Activated naive CD8-positive, alpha-beta T cell treated with anti-CD3 and anti-CD28 coated beads, Interleukin-2, amount 10 ng/mL, durations not matched to agents 7 days and 5 days (primary cell): ENCODE results near the gene CDK15. TPM values are rescaled to one million over a fixed set of nuclear protein-coding genes. Genes with fewer than 3 reads are reported as not detected.

Experiments
- ATAC-seq: fragments of 150-1000 bp; cut with Tn5 transposase; one replicate; pipeline ENCODE4 v1.10.0; 2021; ENCODE audit warnings: low read depth, moderate library complexity
- POLR2A ChIA-PET: fragments of 350-600 bp; sonication (Branson Sonifier 250); formaldehyde crosslinking; loops from one replicate; lab custom pipeline; 2021; ENCODE audit warnings: antibody characterized with exemption; lab: Charles Lee
- DNase-seq: peaks from one replicate; pipeline ENCODE4 v3.0.0; 2021
- H3K27ac Mint-ChIP-seq: one replicate; pipeline ENCODE4 v1.8.0; 2022; ENCODE audit warnings: mild to moderate bottlenecking, mixed read lengths
- H3K27me3 Mint-ChIP-seq: one replicate; pipeline ENCODE4 v1.8.0; 2022; ENCODE audit warnings: mild to moderate bottlenecking, moderate library complexity, mixed read lengths
- H3K36me3 Mint-ChIP-seq: one replicate; pipeline ENCODE4 v1.8.0; 2021; ENCODE audit warnings: mild to moderate bottlenecking, mixed read lengths
- H3K4me1 Mint-ChIP-seq: one replicate; pipeline ENCODE4 v1.8.0; 2021; ENCODE audit warnings: mixed read lengths
- H3K4me3 Mint-ChIP-seq: one replicate; pipeline ENCODE4 v1.8.0; 2022; ENCODE audit warnings: mild to moderate bottlenecking, moderate library complexity, mixed read lengths
- H3K9me3 Mint-ChIP-seq: one replicate; pipeline ENCODE4 v1.8.0; 2021; ENCODE audit warnings: mixed read lengths
- total RNA-seq, 2 experiments: library from RNA; stranded (reverse); gene quantifications; one replicate each; pipeline ENCODE4 v1.2.3, GENCODE V29; 2021

The CDK15 gene
- total RNA-seq, 2 experiments from 2014 or later: not detected

DNA sequence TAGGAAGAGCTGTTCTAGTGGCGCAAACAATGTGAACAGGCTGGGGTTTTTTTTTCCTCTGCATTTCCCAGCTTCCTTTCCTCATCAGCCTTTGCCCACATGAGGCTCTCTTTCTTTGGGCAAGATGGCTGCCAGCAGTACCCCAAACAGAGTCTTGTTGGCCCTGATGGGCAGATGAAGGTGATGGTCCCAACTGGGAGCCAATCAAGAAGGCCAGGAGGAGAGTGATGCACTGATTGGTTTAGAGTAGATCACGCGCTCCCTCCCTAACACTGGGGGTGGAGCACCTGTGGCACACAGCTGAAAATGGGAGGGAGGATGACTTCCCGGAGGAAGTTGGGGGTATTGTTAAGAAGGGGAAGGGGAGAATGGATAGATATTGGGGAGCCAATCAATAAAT, 131.0 kb downstream of the CDK15 start:
- ATAC-seq (no peak), DNase-seq (no peak)
- no peak overlapping the region for H3K4me3 Mint-ChIP-seq
- POLR2A ChIA-PET: no interaction called here
- H3K4me1 Mint-ChIP-seq: no peaks in the 10 kb centered on the region
- H3K27me3 Mint-ChIP-seq: peaks cover 8% of the 10 kb centered on the region
- no peak overlapping the region for H3K27ac Mint-ChIP-seq
- no peaks in the 10 kb centered on the region for H3K9me3 Mint-ChIP-seq
- no peaks in the 10 kb centered on the region for H3K36me3 Mint-ChIP-seq

DNA sequence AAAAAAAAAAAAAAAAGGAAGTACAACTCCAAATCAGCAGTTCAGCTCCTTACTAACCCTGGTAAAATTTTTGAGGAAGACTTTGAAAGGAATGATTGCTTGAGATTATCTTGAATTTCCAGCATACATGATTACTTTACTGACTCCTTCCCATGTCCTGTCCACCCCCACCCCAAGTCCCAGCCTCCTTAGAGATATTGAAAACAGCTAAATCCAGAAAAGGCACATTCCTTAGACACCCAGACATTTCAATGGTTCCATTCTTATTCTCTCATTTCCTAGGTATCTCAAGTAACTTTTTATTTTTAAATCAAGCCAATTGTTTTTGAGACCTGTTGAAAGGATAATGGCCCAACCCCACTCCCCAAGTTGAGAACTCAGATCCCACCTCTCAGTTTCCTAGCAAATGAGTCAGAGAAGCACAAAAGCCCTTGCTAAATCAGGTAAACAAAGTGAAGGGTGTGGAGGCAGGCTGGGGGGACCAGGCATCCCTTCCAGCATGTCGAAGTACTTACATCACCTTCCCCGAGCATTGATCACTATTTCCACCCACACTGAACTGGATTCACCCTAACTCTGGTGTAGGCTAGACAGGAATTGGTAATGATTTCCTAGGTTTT, 131.9 kb downstream of the CDK15 start:
- H3K4me3 Mint-ChIP-seq: no peak overlapping the region
- no peak for DNase-seq
- no peak overlapping the region for H3K27ac Mint-ChIP-seq
- H3K9me3 Mint-ChIP-seq: no peaks in the 10 kb centered on the region
- POLR2A ChIA-PET: no interaction called here
- no peaks in the 10 kb centered on the region for H3K36me3 Mint-ChIP-seq
- no peak for ATAC-seq
- peaks cover 11% of the 10 kb centered on the region for H3K27me3 Mint-ChIP-seq
- H3K4me1 Mint-ChIP-seq: no peaks in the 10 kb centered on the region

DNA sequence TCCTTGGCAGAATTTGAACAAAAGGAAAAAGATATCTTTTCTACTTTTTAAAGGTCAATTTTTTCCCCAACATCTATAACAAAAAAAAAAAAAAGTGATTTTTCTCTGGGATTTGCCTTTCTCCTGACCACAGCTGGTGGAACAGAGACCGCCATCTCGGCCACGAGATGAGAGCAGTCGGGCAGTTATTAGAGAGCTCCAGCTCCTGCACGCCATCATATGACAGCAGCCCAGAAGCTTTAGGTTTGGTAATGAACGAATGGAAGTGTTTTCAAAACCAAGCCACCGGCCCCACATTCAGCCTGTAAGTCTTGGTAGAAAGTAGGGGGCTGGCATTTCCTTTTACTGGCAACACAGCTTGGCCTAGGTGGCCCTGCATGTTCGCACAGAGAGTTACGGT, 132.4 kb downstream of the CDK15 start:
- ATAC-seq (no peak), DNase-seq (no peak)
- H3K27ac Mint-ChIP-seq: no peak overlapping the region
- H3K9me3 Mint-ChIP-seq: no peaks in the 10 kb centered on the region
- H3K36me3 Mint-ChIP-seq: no peaks in the 10 kb centered on the region
- H3K4me1 Mint-ChIP-seq: no peaks in the 10 kb centered on the region
- POLR2A ChIA-PET: no interaction called here
- no peak overlapping the region for H3K4me3 Mint-ChIP-seq
- peaks cover 7% of the 10 kb centered on the region for H3K27me3 Mint-ChIP-seq

DNA sequence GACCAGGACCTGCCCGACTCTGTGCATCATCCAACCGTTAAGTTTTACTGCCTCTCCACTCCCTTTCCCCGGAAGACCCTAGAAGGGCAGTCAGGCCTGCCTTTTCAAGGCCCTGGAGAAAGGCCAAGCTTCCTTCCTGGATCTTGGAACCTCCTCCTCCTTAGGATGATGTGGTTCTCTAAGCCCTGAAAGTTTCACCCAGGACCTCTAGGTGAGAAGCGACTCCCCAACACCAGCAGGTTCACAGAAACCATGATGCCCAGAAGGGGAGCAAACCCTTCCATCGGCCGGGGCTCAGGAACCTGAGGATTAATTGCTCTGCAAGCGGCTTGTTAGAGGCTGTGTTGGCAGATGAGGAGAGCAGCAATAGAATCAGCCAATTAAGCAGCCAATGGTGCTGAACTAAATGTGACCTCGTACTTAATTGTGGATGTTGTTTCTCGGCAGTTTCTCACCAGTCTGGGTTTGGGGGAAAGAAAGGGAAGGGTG, 133.2 kb downstream of the CDK15 start:
- ATAC-seq: no peak
- Mint-ChIP-seq H3K4me3 (no peak overlapping the region), H3K27me3 (peaks cover 7% of the 10 kb centered on the region), H3K36me3 (no peaks in the 10 kb centered on the region), H3K4me1 (no peaks in the 10 kb centered on the region), H3K9me3 (no peaks in the 10 kb centered on the region), H3K27ac (no peak overlapping the region)
- POLR2A ChIA-PET: no interaction called here
- DNase-seq: no peak

DNA sequence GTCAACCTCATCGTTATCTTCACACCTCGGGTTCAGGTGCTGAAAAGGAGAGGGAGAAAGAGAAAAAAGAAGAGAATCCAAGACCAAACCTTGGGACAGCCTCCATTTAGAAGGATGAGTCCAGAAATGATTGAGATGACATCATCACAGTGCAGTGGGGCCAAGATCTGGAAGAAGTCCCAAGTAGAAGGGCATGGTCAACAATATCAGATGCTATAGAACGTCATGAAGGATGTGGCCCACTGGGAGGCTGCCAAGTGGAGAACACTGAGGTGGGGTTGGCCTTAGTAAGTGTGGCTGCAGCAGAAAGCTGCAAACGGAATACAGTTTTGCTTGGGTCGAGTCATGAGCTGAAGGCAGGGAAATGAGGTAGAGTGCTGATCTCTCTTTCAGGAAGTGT, 136.2 kb downstream of the CDK15 start:
- DNase-seq (no peak), ATAC-seq (no peak)
- Mint-ChIP-seq H3K9me3 (no peaks in the 10 kb centered on the region), H3K27ac (no peak overlapping the region), H3K4me3 (no peak overlapping the region), H3K27me3 (peaks cover 14% of the 10 kb centered on the region), H3K4me1 (no peaks in the 10 kb centered on the region), H3K36me3 (no peaks in the 10 kb centered on the region)
- POLR2A ChIA-PET: no interaction called here

Other genes with a start within 250 kb of the CDK15 start
- gene TMEM237, start 163.0 kb upstream of the CDK15 start, total RNA-seq: 10 to 100 TPM; 16.8 to 20.9 TPM
- gene MPP4, start 107.9 kb upstream of the CDK15 start, total RNA-seq: not detected
- gene ALS2, start 25.6 kb upstream of the CDK15 start, total RNA-seq: 10 to 100 TPM; 15.3 to 16.7 TPM
- gene FZD7, start 227.3 kb downstream of the CDK15 start, total RNA-seq: under 1 TPM; 0.44 to 0.82 TPM